SKM-1 treated with dmso at 0.1 percent for 144 hours (cell line): ENCODE data around the gene RGL3.
A peak's percentile ranks its signal among the peaks of the same experiment; 100 is the strongest.
"Not testable (repeated sequence)": the region's sequence is repeated elsewhere in the genome, so short reads cannot be mapped to it uniquely, and the experiment has no call there.

Source experiments
- DNase-seq: peaks from one replicate; lab custom pipeline; 2025; ENCODE audit not compliant: unreplicated experiment; lab: John Stamatoyannopoulos, UW

RGL3 gene

GRCh38 chr19:11361771-11362731, 57.1 kb downstream of the RGL3 start:
- DNase-seq, result no peak

GRCh38 chr19:11361037-11361770, 57.9 kb downstream of the RGL3 start:
- DNase-seq, result no peak

- DNase-seq, result no peak
Observed at GRCh38 chr19:11359421-11359820, 59.7 kb downstream of the RGL3 start.

GRCh38 chr19:11356676-11357550, 62.2 kb downstream of the RGL3 start:
- no peak for DNase-seq

GRCh38 chr19:11356074-11356397, 63.1 kb downstream of the RGL3 start:
- no peak for DNase-seq

GRCh38 chr19:11355160-11356073, 63.7 kb downstream of the RGL3 start, which contains the start of gene PLPPR2:
Gene PLPPR2, plus strand, starts transcription at chr19:11355432. Its CDS starts 2,242 bp downstream, at chr19:11357674.
- peak; percentile 76 for DNase-seq

- not testable (repeated sequence) for DNase-seq
Observed at GRCh38 chr19:11354102-11354501, 65.0 kb downstream of the RGL3 start.

- no peak for DNase-seq
Observed at GRCh38 chr19:11349171-11349570, 69.9 kb downstream of the RGL3 start.

GRCh38 chr19:11347546-11348039, 71.5 kb downstream of the RGL3 start:
- DNase-seq, result no peak

- peak; percentile 93 for DNase-seq
Observed at GRCh38 chr19:11346104-11346940, 72.8 kb downstream of the RGL3 start, which contains the start of the genes CCDC159 and TMEM205. Gene CCDC159, plus strand, starts transcription at chr19:11346519. Its CDS starts 88 bp downstream, at chr19:11346607. Gene TMEM205, minus strand, starts transcription at chr19:11346268. Its CDS starts 649 bp downstream, at chr19:11345619.

GRCh38 chr19:11345122-11345803, 73.9 kb downstream of the RGL3 start:
- DNase-seq, result no peak
